K562 (cell line): Measurements from ENCODE around the gene NR1H2.

ENCODE experiments used
- CSDE1 ChIP-seq, 2 experiments: fragments of 450-650 bp; IDR thresholded peaks; 2 replicates each; pipeline ENCODE4 v1.6.1; 2016; ENCODE audit warnings: mild to moderate bottlenecking in 1 of 2
- JUND ChIP-seq, 2 experiments: IDR thresholded peaks; 2 replicates in 1 of 2; 3 replicates in 1 of 2; pipeline ENCODE4 v1.6.1; 2011; ENCODE audit warnings: borderline replicate concordance in 2 of 2, low read depth in 2 of 2, low read length in 2 of 2, improper control_type of control experiment in 1 of 2, missing biosample characterization in 1 of 2, missing genetic modification characterization in 1 of 2, missing genetic modification reagents in 1 of 2
- SIN3A ChIP-seq, 2 experiments: fragments of 150-350 bp in 1 of 2; IDR thresholded peaks; 2 replicates each; pipeline ENCODE4 v1.6.1; 2011 to 2016; ENCODE audit warnings: borderline replicate concordance in 2 of 2, low read depth in 2 of 2, low read length in 2 of 2, mild to moderate bottlenecking in 2 of 2, moderate library complexity in 2 of 2; ENCODE audit not compliant: control insufficient read depth in 1 of 2
- TEAD4 ChIP-seq, 2 experiments: sonication (generic) in 1 of 2; formaldehyde crosslinking in 1 of 2; IDR thresholded peaks; 2 replicates each; pipeline versions ENCODE4 v1.6.1 to v1.8.0; 2012 to 2022; ENCODE audit warnings: borderline replicate concordance in 1 of 2, inconsistent platforms in 1 of 2, low read length in 1 of 2, mild to moderate bottlenecking in 1 of 2, missing genetic modification reagents in 1 of 2
- ZBTB1 ChIP-seq: sonication (generic); formaldehyde crosslinking; IDR thresholded peaks from 2 replicates; pipeline ENCODE4 v1.8.1; 2023; ENCODE audit warnings: missing genetic modification reagents, low read depth, mild to moderate bottlenecking, borderline replicate concordance
- ZNF274 ChIP-seq: IDR thresholded peaks from 2 replicates; pipeline ENCODE4 v1.6.1; 2011; ENCODE audit warnings: low read depth, mild to moderate bottlenecking, low read length, moderate library complexity, borderline replicate concordance
- TF ChIP-seq, protein P1 (sequence below), 3 experiments: IDR thresholded peaks in 2 of 3; conservative IDR thresholded peaks in 1 of 3; 2 replicates each; pipeline ENCODE4 v1.5.1; 2011 to 2012; ENCODE audit warnings: low read length in 3 of 3, mild to moderate bottlenecking in 3 of 3, control low read depth in 2 of 3, improper control_type of control experiment in 1 of 3, inconsistent platforms in 1 of 3, low read depth in 1 of 3, mixed read lengths in 1 of 3, moderate library complexity in 1 of 3; ENCODE audit not compliant: insufficient read depth in 2 of 3

DNA sequence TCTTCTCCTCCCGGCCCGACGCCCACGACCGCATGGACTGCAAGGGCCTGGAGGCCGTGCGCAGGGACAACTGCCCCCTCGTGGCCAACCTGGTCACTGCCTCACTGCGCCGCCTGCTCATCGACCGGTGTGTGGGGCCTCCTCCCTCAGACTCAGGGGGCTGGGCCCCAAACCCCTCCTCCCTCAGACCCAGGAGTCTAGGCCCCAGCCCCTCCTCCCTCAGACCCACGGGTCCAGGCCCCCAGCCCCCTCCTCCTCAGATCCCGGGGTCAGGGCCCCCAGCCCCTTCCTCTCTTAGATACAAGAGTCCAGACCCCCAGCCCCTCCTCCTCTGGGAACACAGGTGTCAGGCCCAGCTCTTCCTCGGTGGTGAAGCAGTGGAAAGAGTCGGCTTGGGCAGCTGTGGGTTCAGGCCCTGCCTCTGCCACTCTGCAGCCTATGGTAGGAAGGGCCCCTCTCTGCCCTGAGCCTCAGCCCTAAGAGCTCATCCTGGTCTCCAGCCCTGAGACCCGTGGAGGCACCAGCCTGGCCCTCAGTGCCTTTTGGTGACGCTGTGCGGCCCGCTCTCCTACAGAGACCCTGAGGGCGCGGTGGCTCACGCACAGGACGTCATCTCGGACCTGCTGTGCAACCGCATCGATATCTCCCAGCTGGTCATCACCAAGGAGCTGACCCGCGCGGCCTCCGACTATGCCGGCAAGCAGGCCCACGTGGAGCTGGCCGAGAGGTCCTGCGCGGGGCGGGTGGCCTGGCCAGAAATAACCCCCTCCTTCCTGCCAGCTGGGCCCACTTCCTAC, 38.8 kb downstream of the NR1H2 start:
- TF ChIP-seq SIN3A (IDR thresholded peaks at IDR 0.05; ENCODE audit: borderline replicate concordance in 2 of 2, control insufficient read depth in 1 of 2, low read depth in 2 of 2, low read length in 2 of 2) = no peak
- TF ChIP-seq ZNF274 = no peak
- TF ChIP-seq, protein P1, sequence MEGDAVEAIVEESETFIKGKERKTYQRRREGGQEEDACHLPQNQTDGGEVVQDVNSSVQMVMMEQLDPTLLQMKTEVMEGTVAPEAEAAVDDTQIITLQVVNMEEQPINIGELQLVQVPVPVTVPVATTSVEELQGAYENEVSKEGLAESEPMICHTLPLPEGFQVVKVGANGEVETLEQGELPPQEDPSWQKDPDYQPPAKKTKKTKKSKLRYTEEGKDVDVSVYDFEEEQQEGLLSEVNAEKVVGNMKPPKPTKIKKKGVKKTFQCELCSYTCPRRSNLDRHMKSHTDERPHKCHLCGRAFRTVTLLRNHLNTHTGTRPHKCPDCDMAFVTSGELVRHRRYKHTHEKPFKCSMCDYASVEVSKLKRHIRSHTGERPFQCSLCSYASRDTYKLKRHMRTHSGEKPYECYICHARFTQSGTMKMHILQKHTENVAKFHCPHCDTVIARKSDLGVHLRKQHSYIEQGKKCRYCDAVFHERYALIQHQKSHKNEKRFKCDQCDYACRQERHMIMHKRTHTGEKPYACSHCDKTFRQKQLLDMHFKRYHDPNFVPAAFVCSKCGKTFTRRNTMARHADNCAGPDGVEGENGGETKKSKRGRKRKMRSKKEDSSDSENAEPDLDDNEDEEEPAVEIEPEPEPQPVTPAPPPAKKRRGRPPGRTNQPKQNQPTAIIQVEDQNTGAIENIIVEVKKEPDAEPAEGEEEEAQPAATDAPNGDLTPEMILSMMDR (IDR thresholded peaks at IDR 0.05 in 2 of 3, conservative IDR thresholded peaks at IDR 0.05 in 1 of 3; ENCODE audit: insufficient read depth in 2 of 3, low read depth in 1 of 3, low read length in 3 of 3) = peak; percentile 87 to 95 (median 89)
- TF ChIP-seq JUND (IDR thresholded peaks at IDR 0.05; ENCODE audit: borderline replicate concordance, low read depth, low read length) = peak; percentile 53; the same call in 1 of the 2 replicates
- TF ChIP-seq JUND (tag; IDR thresholded peaks at IDR 0.05; ENCODE audit: borderline replicate concordance, low read depth, low read length) = no peak; the same call in 2 of the 3 replicates
- TF ChIP-seq ZBTB1 (CRISPR knock-in tag) = no peak; the same call in 1 of the 2 replicates
- 0 out of 2 replicates have a peak, but pooled peaks have one; percentile 32 for TF ChIP-seq TEAD4 (IDR thresholded peaks at IDR 0.05; ENCODE audit: low read length)
- no peak for TF ChIP-seq TEAD4 (CRISPR knock-in tag; IDR thresholded peaks at IDR 0.05; ENCODE audit: borderline replicate concordance)
- no peak for TF ChIP-seq CSDE1 (IDR thresholded peaks at IDR 0.05)
